ENCODE results near the gene RAD54L. TPM values are rescaled to one million over a fixed set of nuclear protein-coding genes. Genes with fewer than 3 reads are reported as not detected.
A peak's percentile ranks its signal among the peaks of the same experiment; 100 is the strongest.

The RAD54L gene
- total RNA-seq, 1 experiment from 2014 or later: 54.7 TPM

DNA sequence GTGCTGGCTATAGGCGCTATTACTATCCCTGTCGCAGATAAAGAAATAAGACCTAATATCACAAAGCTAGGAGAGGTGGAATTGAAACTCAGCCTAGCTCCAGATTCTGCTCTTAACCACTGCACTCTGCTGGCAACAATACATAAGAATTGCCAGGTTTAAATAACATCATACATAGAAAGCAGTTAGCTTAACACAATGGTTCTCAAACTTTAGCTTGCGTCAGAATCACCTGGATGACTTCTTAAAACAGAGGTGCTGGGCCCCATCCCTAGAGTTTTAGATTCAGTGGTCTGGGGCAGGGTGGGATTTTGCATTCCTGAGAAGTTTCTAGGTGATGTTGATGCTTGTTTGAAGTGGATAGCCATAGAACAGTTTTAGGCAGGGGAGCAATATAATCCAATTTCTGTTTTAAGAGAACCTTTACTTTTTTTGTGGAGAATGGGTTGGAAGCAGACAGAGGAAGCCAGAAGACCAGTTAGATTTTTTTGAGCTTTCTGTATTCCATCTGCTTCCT is 48.3 kb upstream of the RAD54L start:
- H3K4me3 Mint-ChIP-seq: peak overlapping the region; percentile 75
- CTCF ChIA-PET: interaction anchor here (1.5 to 5.0 kb wide), 2 partner anchors 22 to 46 kb away, joined by 4 to 55 read pairs; no protein-coding TSS in a partner anchor
- POLR2A ChIA-PET: interaction anchor here (0.6 to 1.4 kb wide), 2 partner anchors 24 to 155 kb away, joined by 3 read pairs; no protein-coding TSS in a partner anchor
- no peaks in the 10 kb centered on the region; the same call in 1 of the 2 replicates for H3K27me3 Mint-ChIP-seq (ENCODE audit: low read depth)
- TF ChIP-seq JAZF1 (CRISPR knock-in tag; IDR thresholded peaks at IDR 0.05) (no peak), GABPB1 (CRISPR knock-in tag; IDR thresholded peaks at IDR 0.05) (no peak), ZNF425 (CRISPR knock-in tag; conservative IDR thresholded peaks at IDR 0.05) (no peak), ZBTB21 (CRISPR knock-in tag; IDR thresholded peaks at IDR 0.05; ENCODE audit: borderline replicate concordance) (no peak), ATF3 (CRISPR knock-in tag; conservative IDR thresholded peaks at IDR 0.05) (no peak), ZSCAN18 (CRISPR knock-in tag; IDR thresholded peaks at IDR 0.05) (no peak), SMAD4 (CRISPR knock-in tag; IDR thresholded peaks at IDR 0.05) (no peak), PRDM15 (CRISPR knock-in tag; IDR thresholded peaks at IDR 0.05) (no peak), IRF2 (CRISPR knock-in tag; IDR thresholded peaks at IDR 0.05; ENCODE audit: borderline replicate concordance, low read depth) (no peak), ZNF671 (CRISPR knock-in tag; IDR thresholded peaks at IDR 0.05) (no peak), ATF1 (CRISPR knock-in tag; IDR thresholded peaks at IDR 0.05) (no peak), ZBTB43 (CRISPR knock-in tag; IDR thresholded peaks at IDR 0.05) (no peak), OVOL2 (CRISPR knock-in tag; IDR thresholded peaks at IDR 0.05; ENCODE audit: borderline replicate concordance) (no peak), USF1 (CRISPR knock-in tag; IDR thresholded peaks at IDR 0.05) (no peak), ATF6 (CRISPR knock-in tag; IDR thresholded peaks at IDR 0.05) (no peak), FOXJ3 (CRISPR knock-in tag; IDR thresholded peaks at IDR 0.05; ENCODE audit: borderline replicate concordance) (no peak), ZMAT4 (CRISPR knock-in tag; IDR thresholded peaks at IDR 0.05) (no peak)
- TF ChIP-seq, protein P1, sequence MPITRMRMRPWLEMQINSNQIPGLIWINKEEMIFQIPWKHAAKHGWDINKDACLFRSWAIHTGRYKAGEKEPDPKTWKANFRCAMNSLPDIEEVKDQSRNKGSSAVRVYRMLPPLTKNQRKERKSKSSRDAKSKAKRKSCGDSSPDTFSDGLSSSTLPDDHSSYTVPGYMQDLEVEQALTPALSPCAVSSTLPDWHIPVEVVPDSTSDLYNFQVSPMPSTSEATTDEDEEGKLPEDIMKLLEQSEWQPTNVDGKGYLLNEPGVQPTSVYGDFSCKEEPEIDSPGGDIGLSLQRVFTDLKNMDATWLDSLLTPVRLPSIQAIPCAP (CRISPR knock-in tag; IDR thresholded peaks at IDR 0.05): no peak
- TF ChIP-seq, protein P2, sequence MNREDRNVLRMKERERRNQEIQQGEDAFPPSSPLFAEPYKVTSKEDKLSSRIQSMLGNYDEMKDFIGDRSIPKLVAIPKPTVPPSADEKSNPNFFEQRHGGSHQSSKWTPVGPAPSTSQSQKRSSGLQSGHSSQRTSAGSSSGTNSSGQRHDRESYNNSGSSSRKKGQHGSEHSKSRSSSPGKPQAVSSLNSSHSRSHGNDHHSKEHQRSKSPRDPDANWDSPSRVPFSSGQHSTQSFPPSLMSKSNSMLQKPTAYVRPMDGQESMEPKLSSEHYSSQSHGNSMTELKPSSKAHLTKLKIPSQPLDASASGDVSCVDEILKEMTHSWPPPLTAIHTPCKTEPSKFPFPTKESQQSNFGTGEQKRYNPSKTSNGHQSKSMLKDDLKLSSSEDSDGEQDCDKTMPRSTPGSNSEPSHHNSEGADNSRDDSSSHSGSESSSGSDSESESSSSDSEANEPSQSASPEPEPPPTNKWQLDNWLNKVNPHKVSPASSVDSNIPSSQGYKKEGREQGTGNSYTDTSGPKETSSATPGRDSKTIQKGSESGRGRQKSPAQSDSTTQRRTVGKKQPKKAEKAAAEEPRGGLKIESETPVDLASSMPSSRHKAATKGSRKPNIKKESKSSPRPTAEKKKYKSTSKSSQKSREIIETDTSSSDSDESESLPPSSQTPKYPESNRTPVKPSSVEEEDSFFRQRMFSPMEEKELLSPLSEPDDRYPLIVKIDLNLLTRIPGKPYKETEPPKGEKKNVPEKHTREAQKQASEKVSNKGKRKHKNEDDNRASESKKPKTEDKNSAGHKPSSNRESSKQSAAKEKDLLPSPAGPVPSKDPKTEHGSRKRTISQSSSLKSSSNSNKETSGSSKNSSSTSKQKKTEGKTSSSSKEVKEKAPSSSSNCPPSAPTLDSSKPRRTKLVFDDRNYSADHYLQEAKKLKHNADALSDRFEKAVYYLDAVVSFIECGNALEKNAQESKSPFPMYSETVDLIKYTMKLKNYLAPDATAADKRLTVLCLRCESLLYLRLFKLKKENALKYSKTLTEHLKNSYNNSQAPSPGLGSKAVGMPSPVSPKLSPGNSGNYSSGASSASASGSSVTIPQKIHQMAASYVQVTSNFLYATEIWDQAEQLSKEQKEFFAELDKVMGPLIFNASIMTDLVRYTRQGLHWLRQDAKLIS (CRISPR knock-in tag; IDR thresholded peaks at IDR 0.05; ENCODE audit: borderline replicate concordance): no peak
- H3K27ac Mint-ChIP-seq: no peak overlapping the region
- peaks cover 19% of the 10 kb centered on the region for H3K4me1 Mint-ChIP-seq
- H3K9me3 Mint-ChIP-seq: no peaks in the 10 kb centered on the region
- no peaks in the 10 kb centered on the region for H3K36me3 Mint-ChIP-seq
- ATAC-seq (no peak), DNase-seq (ENCODE audit: low spot score) (no peak)
